ENCODE results near the gene DNAI1.
A peak's percentile ranks its signal among the peaks of the same experiment; 100 is the strongest.
"Not testable (repeated sequence)": the region's sequence is repeated elsewhere in the genome, so short reads cannot be mapped to it uniquely, and the experiment has no call there.

Gene DNAI1

DNA sequence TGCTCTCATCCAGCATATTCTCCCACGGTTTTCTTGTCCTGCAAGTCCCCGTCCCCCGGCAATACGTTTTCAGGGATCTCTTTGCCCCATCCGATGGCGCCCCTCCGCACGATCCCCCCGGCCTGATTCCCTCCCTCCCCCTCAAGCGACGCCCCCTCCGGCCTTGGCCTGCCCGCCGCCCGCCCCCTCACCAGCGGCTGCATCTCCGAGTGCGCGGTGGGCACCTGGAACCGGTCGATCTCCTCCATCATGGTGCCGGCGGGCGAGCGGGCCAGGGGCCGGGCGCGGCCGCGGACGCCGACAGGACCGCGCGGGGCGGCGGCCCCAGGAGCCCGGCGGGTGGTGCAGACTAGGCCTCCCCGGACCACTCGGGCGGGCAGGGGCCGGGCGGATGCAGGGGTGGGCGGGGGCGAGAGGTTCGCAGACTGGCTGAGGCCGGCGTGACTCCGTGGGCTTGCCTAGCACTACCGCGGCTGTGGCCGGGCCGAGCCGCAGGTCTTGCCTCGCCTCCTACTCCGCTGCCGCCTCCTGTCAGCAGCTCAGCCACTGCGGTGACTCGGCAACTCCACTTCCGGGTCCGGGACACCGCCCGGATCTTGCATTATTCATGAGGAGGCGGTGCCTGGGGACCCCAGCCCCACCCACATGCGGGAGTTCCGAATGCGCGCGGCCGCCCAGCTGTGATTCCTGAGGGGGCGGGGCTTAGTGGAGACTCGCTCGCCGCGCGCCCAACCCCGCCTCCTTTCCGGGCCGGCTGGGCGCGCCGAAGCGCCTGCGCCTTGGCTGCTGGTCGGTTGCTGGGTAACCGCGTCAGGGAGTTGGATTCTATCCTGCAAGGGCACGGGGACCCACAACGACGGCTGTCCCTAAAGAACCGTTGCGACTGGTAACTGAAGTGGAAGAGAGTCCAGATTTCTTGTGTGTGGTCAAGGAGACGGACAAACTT lies at the start of gene DNAI1, which contains the start of gene FAM219A:
DNAI1 (plus strand) TSS at position 793 of the 946 bp plus-strand sequence. CDS start 201 bp downstream, outside the sequence.
FAM219A (minus strand) TSS at position 558 of the 946 bp plus-strand sequence; CDS start at position 251, 307 bp downstream.
- FAIRE-seq: peak; percentile 95

DNA sequence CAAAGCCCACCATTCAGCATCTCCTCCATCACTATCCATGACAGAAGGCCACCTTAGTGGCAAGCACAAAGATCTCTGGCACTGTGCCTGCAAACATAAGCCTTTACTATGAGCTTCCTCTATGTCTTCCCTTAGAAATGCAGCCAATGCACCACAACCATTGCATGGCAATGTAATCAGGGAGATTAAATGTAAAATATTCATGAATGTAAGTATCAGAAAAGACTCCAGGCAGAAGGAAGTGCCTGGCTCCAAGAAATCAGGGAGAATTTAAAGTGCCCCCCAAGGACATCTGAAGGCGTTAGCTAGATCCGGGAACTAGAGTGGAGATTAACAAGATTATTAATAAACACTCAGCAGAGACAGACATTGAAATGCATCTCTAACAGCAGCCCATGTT lies 49.5 kb upstream of the DNAI1 start:
- no peak for FAIRE-seq

DNA sequence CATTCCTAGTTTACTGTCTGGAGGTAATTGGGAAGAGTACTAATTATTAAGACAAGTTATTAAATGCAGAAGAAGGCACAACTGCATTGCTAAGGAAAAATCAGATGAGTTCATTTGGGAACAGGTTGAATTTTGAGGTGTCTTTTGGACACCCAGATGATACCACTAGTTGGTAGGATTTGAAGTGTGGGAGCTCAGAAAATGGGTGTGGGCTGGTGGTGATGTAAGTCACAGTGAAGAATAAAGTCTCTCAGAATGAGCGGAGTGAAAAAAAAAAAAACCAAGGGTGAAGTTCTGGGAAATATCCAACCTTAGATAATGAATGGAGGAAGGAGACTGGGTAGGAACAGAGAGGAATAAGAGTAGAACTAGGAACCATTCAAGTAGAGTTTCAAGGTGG lies 46.3 kb upstream of the DNAI1 start:
- no peak for FAIRE-seq

DNA sequence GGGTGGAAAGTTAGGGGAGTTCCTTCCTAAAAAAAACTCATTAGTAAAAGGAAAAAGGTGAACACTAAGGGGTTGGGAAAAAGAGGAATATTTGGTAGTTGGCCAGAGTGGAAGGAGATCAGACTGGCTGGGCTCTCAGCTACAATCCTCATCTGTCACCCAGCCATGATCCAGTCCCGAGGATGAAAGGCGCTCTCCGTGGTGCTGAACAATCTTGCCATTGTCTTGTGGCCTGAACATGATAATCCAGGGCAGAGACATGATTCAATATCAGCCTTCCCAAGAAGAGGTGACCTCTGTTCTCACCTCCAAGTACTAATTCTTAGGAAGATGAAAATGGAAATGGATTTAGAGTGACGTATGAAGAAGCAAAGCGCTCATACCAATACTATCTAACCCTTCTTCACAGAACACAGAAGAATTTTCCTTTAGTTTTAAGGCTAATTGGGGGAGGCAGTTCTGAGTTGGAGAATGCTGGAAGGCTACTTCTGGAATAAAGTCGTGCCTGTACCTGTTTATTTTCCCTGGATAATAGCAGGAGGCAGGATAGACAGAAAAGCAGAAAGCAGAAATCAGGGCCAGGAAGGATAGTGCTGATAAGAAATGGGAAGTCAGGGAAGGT lies 45.3 kb upstream of the DNAI1 start:
- no peak for FAIRE-seq

DNA sequence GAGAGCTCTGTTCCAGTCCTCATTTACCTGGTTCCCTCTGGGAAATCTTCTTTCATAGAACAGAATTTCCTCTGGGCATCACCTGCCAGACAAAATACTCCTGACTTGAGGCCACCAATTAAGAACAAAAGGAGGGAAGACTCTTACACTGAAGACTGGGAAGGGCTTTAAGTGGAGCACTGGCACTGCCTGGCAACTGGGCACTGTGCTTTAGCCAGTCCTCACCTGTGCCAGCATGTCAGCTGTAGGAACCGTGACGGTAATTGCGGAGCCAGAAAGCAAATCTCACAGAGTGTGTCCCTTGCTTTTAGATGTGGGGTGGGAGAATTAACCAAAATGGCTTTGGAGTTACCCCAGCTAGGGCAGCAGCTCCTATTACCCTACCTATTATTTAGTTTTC lies 40.9 kb upstream of the DNAI1 start:
- no peak for FAIRE-seq

- no peak for FAIRE-seq
Measured at GRCh38 chr9:34419716-34420504, 38.7 kb upstream of the DNAI1 start.

GRCh38 chr9:34426347-34427074 lies 32.1 kb upstream of the DNAI1 start:
- FAIRE-seq: no peak

GRCh38 chr9:34428325-34428958 lies 30.2 kb upstream of the DNAI1 start:
- no peak for FAIRE-seq

GRCh38 chr9:34430843-34431437 lies 27.7 kb upstream of the DNAI1 start:
- no peak for FAIRE-seq

- no peak for FAIRE-seq
Measured at GRCh38 chr9:34431667-34432066, 26.9 kb upstream of the DNAI1 start.

GRCh38 chr9:34437006-34437925 lies 21.3 kb upstream of the DNAI1 start:
- FAIRE-seq: no peak

DNA sequence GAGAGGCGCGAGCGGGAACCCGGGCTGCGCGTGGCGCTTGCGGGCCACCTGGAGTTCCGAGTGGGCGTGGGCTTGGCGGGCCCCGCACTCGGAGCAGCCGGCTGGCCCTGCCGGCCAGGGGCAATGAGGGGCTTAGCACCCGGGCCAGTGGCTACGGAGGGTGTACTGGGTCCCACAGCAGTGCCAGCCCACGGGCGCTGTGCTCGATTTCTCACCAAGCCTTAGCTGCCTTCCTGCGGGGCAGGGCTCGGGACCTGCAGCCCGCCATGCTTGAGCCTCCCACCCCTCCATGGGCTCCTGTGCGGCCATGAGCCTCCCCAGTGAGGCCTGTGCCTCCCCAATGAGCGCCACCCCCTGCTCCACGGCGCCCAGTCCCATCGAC lies 20.7 kb upstream of the DNAI1 start:
- FAIRE-seq: not testable (repeated sequence)

- not testable (repeated sequence) for FAIRE-seq
Measured at GRCh38 chr9:34438465-34438864, 20.1 kb upstream of the DNAI1 start.

DNA sequence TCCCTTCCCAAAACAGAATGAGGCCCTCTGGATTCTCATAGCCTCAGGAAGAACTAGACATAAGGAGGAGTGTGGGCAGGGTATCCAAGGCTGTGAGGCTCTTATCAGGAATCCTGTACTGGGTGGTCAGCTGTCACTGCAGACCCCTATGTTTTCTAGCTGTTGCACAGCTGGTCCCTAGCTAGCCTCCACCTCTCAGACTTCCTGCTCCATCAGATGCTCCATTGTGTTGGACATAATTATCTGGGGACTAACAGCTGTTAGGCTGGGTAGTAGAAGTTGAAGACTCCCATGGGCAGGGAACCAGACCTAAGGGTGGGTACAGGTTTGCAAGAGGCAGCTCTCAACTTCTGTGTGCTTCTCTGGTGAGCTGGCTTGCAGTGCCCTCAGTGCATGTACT lies 18.6 kb upstream of the DNAI1 start:
- no peak for FAIRE-seq

- FAIRE-seq: no peak
Measured at GRCh38 chr9:34442770-34443169, 15.8 kb upstream of the DNAI1 start.

DNA sequence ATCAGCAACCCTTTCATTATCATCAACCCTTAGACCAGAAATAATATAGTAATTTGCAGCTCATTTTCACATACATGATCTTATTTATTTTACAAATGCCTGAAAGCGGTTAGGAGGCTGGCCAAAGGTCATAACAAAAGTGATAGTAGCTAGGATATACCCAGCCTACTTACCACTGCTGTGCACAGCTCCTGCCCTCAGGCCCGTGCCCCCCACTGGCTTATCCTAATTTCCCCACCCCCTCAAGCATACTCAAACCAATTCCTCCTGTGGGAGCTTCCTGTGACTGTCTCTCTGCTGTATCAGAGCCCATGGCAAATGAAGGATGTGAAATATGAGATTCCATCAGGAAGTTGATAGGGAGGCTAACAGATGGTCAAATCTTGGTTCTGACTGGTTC lies 15.1 kb upstream of the DNAI1 start:
- FAIRE-seq: no peak

DNA sequence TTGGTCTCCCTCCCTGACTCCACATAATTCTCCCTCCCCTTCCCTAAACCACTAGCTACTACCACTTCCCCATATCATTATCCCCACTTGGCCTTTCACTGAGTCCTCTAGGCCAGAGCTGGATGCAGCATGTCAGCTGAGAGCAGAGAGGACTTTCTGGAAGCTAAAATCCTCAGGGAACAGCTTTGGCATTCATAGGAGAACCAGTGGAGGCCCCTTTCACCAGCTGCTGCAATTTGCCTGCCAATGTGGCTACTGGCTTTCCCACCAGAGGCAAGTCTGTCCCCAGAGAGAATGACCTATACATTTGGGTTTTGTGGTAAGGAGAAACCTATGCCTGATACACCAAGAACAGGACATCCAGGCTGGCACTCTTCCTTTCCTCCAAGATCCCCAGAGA lies 14.6 kb upstream of the DNAI1 start:
- FAIRE-seq: no peak

DNA sequence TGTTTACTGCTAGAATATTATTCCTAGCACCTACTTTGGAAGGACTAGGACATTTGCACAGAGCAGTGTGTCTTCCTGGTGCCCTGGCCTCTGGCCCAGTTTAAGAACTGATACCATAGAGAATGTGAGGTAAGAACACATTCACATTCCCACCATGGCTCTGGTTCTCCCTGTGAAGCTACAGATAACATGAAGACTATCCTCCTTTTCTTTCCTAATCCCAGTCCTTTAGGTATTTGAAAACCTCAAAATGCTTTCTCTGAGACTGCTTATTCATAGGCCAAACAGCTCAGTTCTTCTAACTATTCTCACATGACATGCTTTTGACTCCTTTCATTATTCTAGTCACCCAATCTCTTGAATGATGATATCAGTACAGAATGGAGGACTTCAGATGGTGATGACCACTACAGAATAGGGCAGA lies 12.1 kb upstream of the DNAI1 start:
- FAIRE-seq: no peak

DNA sequence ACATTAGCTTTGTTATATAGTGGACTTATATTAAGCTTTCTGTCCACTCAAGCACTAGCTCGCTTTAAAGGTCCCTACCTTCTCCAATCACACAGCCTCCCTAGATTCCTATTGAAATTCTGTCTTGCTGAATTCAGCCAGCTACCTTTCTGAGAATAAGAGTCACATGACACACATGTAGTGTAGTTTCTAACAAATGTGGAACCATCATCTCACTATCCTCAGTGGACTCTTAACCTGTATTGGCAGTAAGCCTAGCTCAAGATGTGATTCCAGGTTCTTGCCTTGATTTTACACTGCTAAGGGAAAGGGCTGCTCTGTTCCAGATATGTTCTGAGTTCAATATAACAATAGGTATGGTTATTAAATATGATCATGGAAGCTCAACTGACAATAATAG lies 11.7 kb upstream of the DNAI1 start:
- FAIRE-seq: no peak

DNA sequence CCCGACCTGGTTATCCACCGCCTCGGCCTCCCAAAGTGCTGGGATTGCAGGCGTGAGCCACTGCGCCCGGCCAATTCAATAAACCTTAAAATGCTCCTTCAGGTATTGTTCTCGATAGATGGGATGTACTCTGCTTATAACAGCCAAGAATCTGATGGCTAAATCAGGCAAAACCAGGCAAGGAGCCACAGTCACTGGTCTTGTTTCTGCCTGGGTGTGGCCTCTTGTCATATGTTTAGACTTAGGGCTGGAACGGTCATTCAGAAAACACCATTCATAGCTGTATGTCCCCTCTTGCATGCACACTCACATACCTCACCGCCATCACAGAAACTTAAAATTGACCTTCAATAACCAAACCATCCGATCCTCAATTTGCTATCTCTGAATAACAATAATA lies 8.0 kb upstream of the DNAI1 start:
- FAIRE-seq: no peak

- FAIRE-seq: no peak
Measured at GRCh38 chr9:34451135-34451534, 7.5 kb upstream of the DNAI1 start.

All from TTC549 (cell line).